RWPE2 (cell line): ENCODE data around the gene AMMECR1L.

Experiments used
- ATAC-seq: fragments of 200-7000 bp; cut with Tn5 transposase; 3 replicates; pipeline ENCODE4 v1.9.1; 2021; ENCODE audit warnings: low read depth
- DNase-seq: peaks from one replicate; pipeline ENCODE4 v3.0.0-alpha.2; 2020; ENCODE audit warnings: low spot score
- H3K27ac ChIP-seq: fragments of 450-650 bp; 2 replicates; pipeline ENCODE4 v1.5.1; 2017; ENCODE audit warnings: mild to moderate bottlenecking; ENCODE audit not compliant: poor library complexity, severe bottlenecking
- H3K27me3 ChIP-seq: fragments of 250-450 bp; sonication (Bioruptor Pico); 2 replicates; pipeline ENCODE4 v1.5.1; 2021; ENCODE audit warnings: mild to moderate bottlenecking, moderate library complexity; ENCODE audit not compliant: insufficient read depth, poor library complexity, severe bottlenecking
- H3K36me3 ChIP-seq: fragments of 250-450 bp; sonication (Bioruptor Pico); 2 replicates; pipeline ENCODE4 v1.5.1; 2020; ENCODE audit warnings: low read depth, mild to moderate bottlenecking, moderate library complexity
- H3K4me1 ChIP-seq: fragments of 250-450 bp; sonication (Bioruptor Pico); 2 replicates; pipeline ENCODE4 v1.5.1; 2021; ENCODE audit warnings: mild to moderate bottlenecking, moderate library complexity; ENCODE audit not compliant: insufficient read depth, poor library complexity, severe bottlenecking
- H3K4me3 ChIP-seq: fragments of 250-450 bp; sonication (Bioruptor Pico); 2 replicates; pipeline ENCODE4 v1.5.1; 2021; ENCODE audit warnings: mild to moderate bottlenecking, moderate library complexity; ENCODE audit not compliant: severe bottlenecking
- H3K9me3 ChIP-seq: fragments of 250-450 bp; sonication (Bioruptor Pico); 2 replicates; pipeline ENCODE4 v1.5.1; 2021; ENCODE audit warnings: mild to moderate bottlenecking, moderate library complexity; ENCODE audit not compliant: severe bottlenecking
- TF ChIP-seq, protein P1 (sequence below): fragments of 450-650 bp; IDR thresholded peaks from one replicate; pipeline ENCODE4 v1.5.1; 2017; ENCODE audit warnings: mild to moderate bottlenecking, moderate library complexity; ENCODE audit not compliant: poor library complexity, severe bottlenecking

The AMMECR1L gene

DNA sequence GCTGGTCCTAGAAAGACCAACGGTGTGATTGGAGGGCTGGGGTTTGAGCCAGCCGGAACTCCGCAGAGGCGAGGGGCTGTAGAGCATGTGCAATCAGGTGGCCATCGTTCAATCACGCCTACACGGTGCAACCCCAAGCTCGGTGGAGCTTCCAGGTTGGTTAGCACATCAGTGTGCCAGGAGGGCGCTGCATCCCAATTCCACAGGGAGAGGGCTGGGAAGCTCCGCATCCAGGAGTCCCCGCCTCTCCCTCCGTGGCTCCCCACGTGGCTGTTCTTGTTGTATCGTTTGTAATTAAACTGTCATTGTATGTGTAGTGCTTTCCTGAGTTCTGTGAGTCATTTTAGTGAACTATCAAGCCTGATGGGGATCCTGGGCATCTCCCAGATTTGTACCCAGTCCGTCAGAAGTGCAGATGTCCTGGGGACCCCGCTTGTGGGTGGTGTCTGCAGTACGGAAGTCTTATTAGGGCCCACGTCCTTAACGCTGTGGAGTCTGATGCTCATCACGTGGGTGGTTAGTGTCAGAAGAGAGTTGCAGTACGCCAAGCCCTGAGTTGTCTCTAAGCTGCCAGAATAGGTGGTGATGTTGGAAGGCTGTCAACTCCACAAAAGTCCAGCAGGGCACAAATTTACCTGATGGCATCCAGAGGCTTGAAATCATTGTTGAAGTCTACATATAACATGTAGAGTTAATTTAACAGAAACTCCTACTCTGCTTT, 20.6 kb upstream of the AMMECR1L start:
- Histone ChIP-seq H3K9me3 (no peaks in the 10 kb centered on the region), H3K4me1 (no peaks in the 10 kb centered on the region), H3K36me3 (no peaks in the 10 kb centered on the region), H3K27ac (no peak overlapping the region), H3K27me3 (no peaks in the 10 kb centered on the region), H3K4me3 (no peak overlapping the region)
- TF ChIP-seq, protein P1, sequence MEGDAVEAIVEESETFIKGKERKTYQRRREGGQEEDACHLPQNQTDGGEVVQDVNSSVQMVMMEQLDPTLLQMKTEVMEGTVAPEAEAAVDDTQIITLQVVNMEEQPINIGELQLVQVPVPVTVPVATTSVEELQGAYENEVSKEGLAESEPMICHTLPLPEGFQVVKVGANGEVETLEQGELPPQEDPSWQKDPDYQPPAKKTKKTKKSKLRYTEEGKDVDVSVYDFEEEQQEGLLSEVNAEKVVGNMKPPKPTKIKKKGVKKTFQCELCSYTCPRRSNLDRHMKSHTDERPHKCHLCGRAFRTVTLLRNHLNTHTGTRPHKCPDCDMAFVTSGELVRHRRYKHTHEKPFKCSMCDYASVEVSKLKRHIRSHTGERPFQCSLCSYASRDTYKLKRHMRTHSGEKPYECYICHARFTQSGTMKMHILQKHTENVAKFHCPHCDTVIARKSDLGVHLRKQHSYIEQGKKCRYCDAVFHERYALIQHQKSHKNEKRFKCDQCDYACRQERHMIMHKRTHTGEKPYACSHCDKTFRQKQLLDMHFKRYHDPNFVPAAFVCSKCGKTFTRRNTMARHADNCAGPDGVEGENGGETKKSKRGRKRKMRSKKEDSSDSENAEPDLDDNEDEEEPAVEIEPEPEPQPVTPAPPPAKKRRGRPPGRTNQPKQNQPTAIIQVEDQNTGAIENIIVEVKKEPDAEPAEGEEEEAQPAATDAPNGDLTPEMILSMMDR: no peak
- DNase-seq (no peak), ATAC-seq (peak; percentile 43; the same call in 1 of the 3 replicates)

DNA sequence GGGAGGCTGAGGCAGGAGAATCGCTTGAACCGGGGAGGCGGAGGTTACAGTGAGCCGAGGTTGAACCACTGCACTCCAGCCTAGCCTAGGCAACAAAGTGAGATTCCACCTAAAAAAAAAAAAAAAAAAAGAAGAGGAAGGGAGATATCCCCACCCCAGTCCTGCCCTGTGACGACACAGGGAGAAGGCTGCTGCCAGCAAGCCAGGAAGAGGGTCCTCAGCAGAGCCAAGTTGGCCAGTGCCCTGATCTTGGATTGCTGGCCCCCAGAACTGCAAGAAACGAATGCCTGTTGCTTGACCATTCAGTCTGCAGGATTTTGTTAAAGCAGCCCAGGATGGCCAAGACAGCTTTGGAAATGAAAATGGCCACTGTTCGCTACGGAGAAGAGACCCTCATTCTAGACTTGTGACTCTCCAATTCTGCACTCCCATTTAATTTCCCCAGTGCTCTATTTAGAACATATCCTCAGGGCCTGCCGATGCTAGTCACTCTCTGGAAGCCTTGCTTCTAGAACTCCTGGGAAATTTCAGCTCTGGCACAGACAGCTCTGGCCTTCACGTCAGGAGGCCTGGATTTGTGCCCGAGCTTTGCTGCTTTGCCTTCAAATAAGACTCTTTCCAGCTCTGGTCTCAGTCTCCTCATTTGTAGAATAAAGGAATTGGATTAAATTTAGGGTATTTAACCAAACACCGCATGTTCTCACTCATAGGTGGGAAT, 15.7 kb upstream of the AMMECR1L start:
- Histone ChIP-seq H3K27me3 (no peaks in the 10 kb centered on the region), H3K4me3 (no peak overlapping the region), H3K4me1 (no peaks in the 10 kb centered on the region), H3K9me3 (no peaks in the 10 kb centered on the region), H3K27ac (no peak overlapping the region), H3K36me3 (no peaks in the 10 kb centered on the region)
- TF ChIP-seq, protein P1: no peak
- ATAC-seq: no peak
- DNase-seq: no peak

DNA sequence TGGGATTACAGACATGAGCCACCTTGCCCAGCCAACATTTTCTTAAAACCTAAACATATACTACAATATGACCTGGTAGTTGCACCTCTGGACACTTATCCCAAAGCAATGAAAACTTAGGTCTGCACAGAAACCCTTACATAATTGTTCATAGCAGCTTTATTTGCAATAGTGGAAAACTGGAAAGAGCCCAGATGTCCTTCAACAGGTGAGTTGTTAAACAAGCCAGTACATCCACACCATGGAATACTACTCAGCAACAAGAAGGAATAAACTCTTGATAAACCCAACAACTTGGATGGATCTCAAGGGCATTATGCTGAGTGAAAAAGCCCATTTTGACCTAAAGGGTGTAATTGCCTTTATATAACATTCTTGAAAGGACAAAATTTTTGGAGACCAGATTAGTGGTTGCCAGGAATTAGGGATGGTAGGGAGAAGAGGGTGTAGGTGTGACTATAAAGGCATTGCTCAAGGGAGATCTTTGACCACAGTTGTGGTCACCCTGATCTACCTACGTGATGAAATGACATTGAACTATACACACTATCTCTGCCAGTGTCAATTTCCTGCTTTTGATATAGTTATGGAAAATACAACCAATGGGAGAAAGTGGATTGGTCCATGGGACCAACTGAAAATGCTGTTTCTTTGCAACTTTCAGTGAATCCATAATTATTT, 11.9 kb upstream of the AMMECR1L start:
- TF ChIP-seq, protein P1: no peak
- H3K9me3 ChIP-seq: no peaks in the 10 kb centered on the region
- H3K36me3 ChIP-seq: no peaks in the 10 kb centered on the region
- H3K4me3 ChIP-seq: no peak overlapping the region
- no peaks in the 10 kb centered on the region for H3K27me3 ChIP-seq
- DNase-seq (no peak), ATAC-seq (no peak)
- no peak overlapping the region for H3K27ac ChIP-seq
- H3K4me1 ChIP-seq: no peaks in the 10 kb centered on the region

DNA sequence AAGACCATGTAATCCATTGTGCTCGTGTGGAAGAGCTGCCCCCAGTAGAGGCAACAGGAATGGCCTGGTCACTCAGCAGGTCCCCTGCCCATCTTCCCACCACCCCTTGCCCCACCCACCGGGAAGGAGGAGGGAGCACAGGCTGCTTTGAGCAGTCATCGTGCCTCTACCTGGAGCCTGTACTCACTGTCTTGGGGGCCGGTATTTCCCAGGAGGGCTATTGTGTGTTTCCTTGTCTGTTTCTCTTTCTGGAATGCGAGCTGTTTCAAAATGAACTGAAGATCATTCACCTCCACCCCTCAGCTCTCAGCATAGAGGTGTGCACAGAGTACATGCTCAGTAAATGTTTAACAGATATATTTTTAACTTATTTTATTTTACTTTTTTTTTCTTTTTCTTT, 7.7 kb upstream of the AMMECR1L start:
- Histone ChIP-seq H3K27me3 (no peaks in the 10 kb centered on the region), H3K4me3 (no peak overlapping the region), H3K9me3 (no peaks in the 10 kb centered on the region), H3K27ac (no peak overlapping the region), H3K36me3 (no peaks in the 10 kb centered on the region), H3K4me1 (no peaks in the 10 kb centered on the region)
- TF ChIP-seq, protein P1: no peak
- DNase-seq (no peak), ATAC-seq (no peak)
